ENCODE data around the gene ELMOD1. TPM values are rescaled to one million over a fixed set of nuclear protein-coding genes. Genes with fewer than 3 reads are reported as not detected.

Gene ELMOD1
- total and polyA plus RNA-seq, 2 of the 4 experiments (the other 2 are of a cell fraction), result 0.18 to 0.29 TPM

DNA sequence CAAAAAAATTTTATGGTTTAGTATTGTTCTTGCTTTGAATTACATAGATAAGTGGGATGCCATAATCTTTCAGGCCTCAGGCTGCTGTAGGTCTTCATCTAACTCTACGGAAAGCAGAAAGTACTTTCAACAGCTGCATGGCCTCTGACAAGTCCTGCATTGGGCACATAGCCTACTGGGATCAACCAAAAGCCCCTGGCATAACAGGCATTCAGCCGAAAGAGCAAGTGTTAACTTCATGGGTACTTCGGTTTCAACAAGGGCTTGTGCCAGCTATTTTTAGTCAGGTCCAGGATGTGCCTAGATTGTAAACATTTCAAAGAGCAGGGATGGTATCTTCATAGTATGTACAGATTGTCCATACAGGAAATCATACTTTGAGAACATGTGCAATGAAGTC, 117.8 kb downstream of the ELMOD1 start:
- DNase-seq (no peak), ATAC-seq (ENCODE audit: low read depth) (no peak)
- H4K5ac ChIP-seq (ENCODE audit: low read depth, low read length), result no peak overlapping the region
- no peak overlapping the region for H3K18ac ChIP-seq (ENCODE audit: low read depth, low read length)
- no CpG with 5 or more reads among the region's 3 CpGs for WGBS, 2 experiments (ENCODE audit: extremely low coverage in 2 of 2, insufficient read length in 1 of 2)
- dilution Hi-C loops (cut with HindIII; ENCODE audit: low sequenced_read_pairs, unreplicated experiment) (no loop called here), in situ Hi-C loops (cut with MboI; ENCODE audit: low sequenced_read_pairs) (no loop called here), intact Hi-C loops (cut with micrococcal nuclease) (no loop called here)
- no peaks in the 10 kb centered on the region for H3K79me1 ChIP-seq (ENCODE audit: low read depth in 1 of 2, low read length in 2 of 2)
- H2AK5ac ChIP-seq (ENCODE audit: low read depth, low read length), result no peak overlapping the region
- no peaks in the 10 kb centered on the region; the same call in 1 of the 2 replicates for H3K4me1 ChIP-seq (ENCODE audit: control insufficient read depth, insufficient read depth, low read length)
- no peak overlapping the region for H2AK9ac ChIP-seq (replicated peaks; ENCODE audit: low read depth, low read length, poor library complexity)
- H3K27ac ChIP-seq (ENCODE audit: insufficient read depth, low read length), result no peak overlapping the region
- H4K8ac ChIP-seq (ENCODE audit: low read depth in 2 of 2, low read length in 2 of 2), result no peak overlapping the region
- no peak overlapping the region for H2BK120ac ChIP-seq (ENCODE audit: low read depth, low read length)
- H3K4me3 ChIP-seq (ENCODE audit: insufficient read depth, low read depth, low read length), result no peak overlapping the region
- no peak overlapping the region for H2AFZ ChIP-seq (replicated peaks; ENCODE audit: low read length, poor library complexity)
- no peak overlapping the region for H2BK5ac ChIP-seq (ENCODE audit: low read depth, low read length, poor library complexity, severe bottlenecking)
- H3K4ac ChIP-seq (ENCODE audit: low read depth, low read length), result no peak overlapping the region
- H3K9ac ChIP-seq (ENCODE audit: low read depth, low read length), result no peak overlapping the region
- no peak overlapping the region for H3K4me2 ChIP-seq (ENCODE audit: low read depth, low read length)
- no peak overlapping the region for H4K91ac ChIP-seq (ENCODE audit: insufficient read depth, low read depth, low read length)
- peaks cover 8% of the 10 kb centered on the region for H3K27me3 ChIP-seq (ENCODE audit: control insufficient read depth, insufficient read depth, low read length)
- no peaks in the 10 kb centered on the region for H4K20me1 ChIP-seq (ENCODE audit: insufficient read depth, low read length)
- H2BK15ac ChIP-seq (ENCODE audit: low read depth, low read length), result no peak overlapping the region
- no peak overlapping the region for H2BK20ac ChIP-seq (ENCODE audit: low read depth, low read length)
- no peak overlapping the region for H3K14ac ChIP-seq (replicated peaks; ENCODE audit: low read depth, low read length)
- no peaks in the 10 kb centered on the region for H3K36me3 ChIP-seq (ENCODE audit: control insufficient read depth, insufficient read depth, low read length)
- BruUV-seq (replicated peaks), result no TSS peak
- ChIA-PET CTCF (no interaction called here), POLR2A (ENCODE audit: unreplicated experiment) (no interaction called here)
- TF ChIP-seq MAFK (IDR thresholded peaks at IDR 0.05; ENCODE audit: low read depth, low read length), result no peak
- no peak for TF ChIP-seq SMC3 (IDR thresholded peaks at IDR 0.05; ENCODE audit: low read depth, low read length)
- TF ChIP-seq CHD1 (IDR thresholded peaks at IDR 0.05; ENCODE audit: low read depth, low read length), result no peak
- no peak for TF ChIP-seq RAD21 (IDR thresholded peaks at IDR 0.05; ENCODE audit: low read length)
- no peak for TF ChIP-seq RCOR1 (IDR thresholded peaks at IDR 0.05; ENCODE audit: insufficient replicate concordance, low read length)
- no peak for TF ChIP-seq RFX5 (IDR thresholded peaks at IDR 0.05; ENCODE audit: low read depth, low read length)
- TF ChIP-seq MXI1 (IDR thresholded peaks at IDR 0.05; ENCODE audit: borderline replicate concordance, low read depth, low read length), result no peak
- TF ChIP-seq, protein P1, sequence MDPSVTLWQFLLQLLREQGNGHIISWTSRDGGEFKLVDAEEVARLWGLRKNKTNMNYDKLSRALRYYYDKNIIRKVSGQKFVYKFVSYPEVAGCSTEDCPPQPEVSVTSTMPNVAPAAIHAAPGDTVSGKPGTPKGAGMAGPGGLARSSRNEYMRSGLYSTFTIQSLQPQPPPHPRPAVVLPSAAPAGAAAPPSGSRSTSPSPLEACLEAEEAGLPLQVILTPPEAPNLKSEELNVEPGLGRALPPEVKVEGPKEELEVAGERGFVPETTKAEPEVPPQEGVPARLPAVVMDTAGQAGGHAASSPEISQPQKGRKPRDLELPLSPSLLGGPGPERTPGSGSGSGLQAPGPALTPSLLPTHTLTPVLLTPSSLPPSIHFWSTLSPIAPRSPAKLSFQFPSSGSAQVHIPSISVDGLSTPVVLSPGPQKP (IDR thresholded peaks at IDR 0.05; ENCODE audit: borderline replicate concordance, low read depth, low read length), result no peak
- no peak for TF ChIP-seq MAZ (IDR thresholded peaks at IDR 0.05; ENCODE audit: borderline replicate concordance, low read depth, low read length)
- TF ChIP-seq, protein P2, sequence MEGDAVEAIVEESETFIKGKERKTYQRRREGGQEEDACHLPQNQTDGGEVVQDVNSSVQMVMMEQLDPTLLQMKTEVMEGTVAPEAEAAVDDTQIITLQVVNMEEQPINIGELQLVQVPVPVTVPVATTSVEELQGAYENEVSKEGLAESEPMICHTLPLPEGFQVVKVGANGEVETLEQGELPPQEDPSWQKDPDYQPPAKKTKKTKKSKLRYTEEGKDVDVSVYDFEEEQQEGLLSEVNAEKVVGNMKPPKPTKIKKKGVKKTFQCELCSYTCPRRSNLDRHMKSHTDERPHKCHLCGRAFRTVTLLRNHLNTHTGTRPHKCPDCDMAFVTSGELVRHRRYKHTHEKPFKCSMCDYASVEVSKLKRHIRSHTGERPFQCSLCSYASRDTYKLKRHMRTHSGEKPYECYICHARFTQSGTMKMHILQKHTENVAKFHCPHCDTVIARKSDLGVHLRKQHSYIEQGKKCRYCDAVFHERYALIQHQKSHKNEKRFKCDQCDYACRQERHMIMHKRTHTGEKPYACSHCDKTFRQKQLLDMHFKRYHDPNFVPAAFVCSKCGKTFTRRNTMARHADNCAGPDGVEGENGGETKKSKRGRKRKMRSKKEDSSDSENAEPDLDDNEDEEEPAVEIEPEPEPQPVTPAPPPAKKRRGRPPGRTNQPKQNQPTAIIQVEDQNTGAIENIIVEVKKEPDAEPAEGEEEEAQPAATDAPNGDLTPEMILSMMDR (conservative IDR thresholded peaks at IDR 0.05; ENCODE audit: low read depth, low read length), result no peak
- no peak for TF ChIP-seq FOS (IDR thresholded peaks at IDR 0.05; ENCODE audit: low read depth, low read length)
- TF ChIP-seq CEBPB (IDR thresholded peaks at IDR 0.05; ENCODE audit: low read depth, low read length), result no peak
- no peak for TF ChIP-seq NFE2L2 (IDR thresholded peaks at IDR 0.05; ENCODE audit: low read depth, low read length)
- no peak for TF ChIP-seq BHLHE40 (IDR thresholded peaks at IDR 0.05; ENCODE audit: low read depth, low read length)
- TF ChIP-seq POLR2A (IDR thresholded peaks at IDR 0.05; ENCODE audit: low read depth, low read length), result no peak
- TF ChIP-seq, protein P3, sequence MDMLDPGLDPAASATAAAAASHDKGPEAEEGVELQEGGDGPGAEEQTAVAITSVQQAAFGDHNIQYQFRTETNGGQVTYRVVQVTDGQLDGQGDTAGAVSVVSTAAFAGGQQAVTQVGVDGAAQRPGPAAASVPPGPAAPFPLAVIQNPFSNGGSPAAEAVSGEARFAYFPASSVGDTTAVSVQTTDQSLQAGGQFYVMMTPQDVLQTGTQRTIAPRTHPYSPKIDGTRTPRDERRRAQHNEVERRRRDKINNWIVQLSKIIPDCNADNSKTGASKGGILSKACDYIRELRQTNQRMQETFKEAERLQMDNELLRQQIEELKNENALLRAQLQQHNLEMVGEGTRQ (IDR thresholded peaks at IDR 0.05; ENCODE audit: low read depth, low read length), result no peak
- no peaks in the 10 kb centered on the region for H3K9me3 ChIP-seq (ENCODE audit: control insufficient read depth, insufficient read depth, low read length)
- no peak overlapping the region for H3K23ac ChIP-seq (ENCODE audit: low read depth, low read length)
- no peaks in the 10 kb centered on the region for H3K9me1 ChIP-seq (ENCODE audit: insufficient read depth, low read length)
- H3K56ac ChIP-seq (ENCODE audit: extremely low read depth, insufficient read depth, low read length), result no peak overlapping the region
